Endothelial cell of umbilical vein (primary cell): ENCODE measurements around the gene ZPLD1. TPM values are rescaled to one million over a fixed set of nuclear protein-coding genes. Genes with fewer than 3 reads are reported as not detected.

Experiments used
- BruUV-seq: library from RNA; stranded (reverse); fragments of 400-500 nt; replicated peaks from 2 replicates; lab custom pipeline; 2021; lab: Mats Ljungman, UMichigan
- CTCF ChIA-PET: fragments of 300-600, 350-600 bp; sonication (Branson Sonifier 250); formaldehyde crosslinking; loops from one replicate; lab custom pipeline; 2021; ENCODE audit warnings: antibody characterized with exemption, inconsistent platforms; lab: Charles Lee
- POLR2A ChIA-PET: fragments of 300-600, 350-600 bp; sonication (Branson Sonifier 250); formaldehyde crosslinking; loops from one replicate; lab custom pipeline; 2021; ENCODE audit warnings: antibody characterized with exemption, inconsistent platforms; lab: Charles Lee
- DNase-seq: peaks from one replicate; pipeline ENCODE4 v3.0.0-alpha.2; 2011; ENCODE audit warnings: low read depth, low spot score
- FAIRE-seq: peaks from 2 replicates; lab custom pipeline; 2011; peaks lifted over from hg19 to GRCh38; lab: Jason Lieb, UNC
- H2AFZ ChIP-seq: 2 replicates; pipeline ENCODE4 v1.6.0; 2012; ENCODE audit warnings: low read depth, low read length, control low read depth, inconsistent platforms
- H3K27ac ChIP-seq: 2 replicates; pipeline ENCODE4 v1.5.1; 2011; ENCODE audit warnings: low read depth, mild to moderate bottlenecking, control low read depth, low read length, moderate library complexity; ENCODE audit not compliant: insufficient read depth
- H3K27me3 ChIP-seq, 2 experiments: 2 replicates each; pipeline versions ENCODE4 v1.6.0 to v1.6.1; 2011; ENCODE audit warnings: low read length in 2 of 2, mixed read lengths in 1 of 2; ENCODE audit not compliant: control insufficient read depth in 2 of 2, insufficient read depth in 2 of 2
- H3K36me3 ChIP-seq, 2 experiments: 2 replicates in 1 of 2; 3 replicates in 1 of 2; pipeline ENCODE4 v1.5.1; 2011; ENCODE audit warnings: low read length in 2 of 2, mild to moderate bottlenecking in 1 of 2, moderate library complexity in 1 of 2; ENCODE audit not compliant: control insufficient read depth in 2 of 2, insufficient read depth in 2 of 2; ENCODE audit errors: extremely low read depth in 1 of 2
- H3K4me1 ChIP-seq: 3 replicates; pipeline ENCODE4 v1.5.1; 2011; ENCODE audit warnings: mild to moderate bottlenecking, low read length; ENCODE audit not compliant: control insufficient read depth, insufficient read depth; ENCODE audit errors: extremely low read depth
- H3K4me2 ChIP-seq: 2 replicates; pipeline ENCODE4 v1.6.1; 2011; ENCODE audit warnings: low read length, control low read depth, mixed read lengths; ENCODE audit not compliant: insufficient read depth
- H3K4me3 ChIP-seq, 3 experiments: fragments of 200-600 bp in 1 of 3; sonication (generic), shearing (Covaris generic) in 1 of 3; replicated peaks in 1 of 3; 2 replicates each; pipeline ENCODE4 v1.5.1; 2011 to 2016; ENCODE audit warnings: control low read depth in 3 of 3, low read length in 3 of 3, mild to moderate bottlenecking in 2 of 3, inconsistent platforms in 1 of 3, low read depth in 1 of 3, moderate library complexity in 1 of 3; ENCODE audit not compliant: insufficient read depth in 1 of 3
- H3K79me2 ChIP-seq: 2 replicates; pipeline ENCODE4 v1.6.0; 2012; ENCODE audit warnings: low read length, inconsistent platforms; ENCODE audit not compliant: control insufficient read depth, insufficient read depth
- H3K9ac ChIP-seq: replicated peaks from 2 replicates; pipeline ENCODE3; 2011; ENCODE audit warnings: low read length, control low read depth; ENCODE audit not compliant: insufficient read depth; ENCODE audit errors: extremely low read depth
- H3K9me1 ChIP-seq: replicated peaks from 3 replicates; pipeline ENCODE4 v1.6.0; 2011; ENCODE audit warnings: mild to moderate bottlenecking, low read length; ENCODE audit not compliant: control insufficient read depth, insufficient read depth; ENCODE audit errors: extremely low read depth
- H3K9me3 ChIP-seq: replicated peaks from 2 replicates; pipeline ENCODE4 v1.5.1; 2012; ENCODE audit warnings: low read length, inconsistent platforms; ENCODE audit not compliant: control insufficient read depth, insufficient read depth
- H4K20me1 ChIP-seq: replicated peaks from 2 replicates; pipeline ENCODE3; 2011; ENCODE audit warnings: mild to moderate bottlenecking, low read length; ENCODE audit not compliant: control insufficient read depth, insufficient read depth; ENCODE audit errors: extremely low read depth
- CTCF ChIP-seq, 2 donors: IDR thresholded peaks; 1 replicate in 1 of 2; 2 replicates in 1 of 2; pipeline ENCODE4 v1.5.1; 2011; ENCODE audit warnings: low read length in 2 of 2, mild to moderate bottlenecking in 2 of 2, moderate library complexity in 2 of 2, control low read depth in 1 of 2, inconsistent platforms in 1 of 2, low read depth in 1 of 2; ENCODE audit not compliant: insufficient read depth in 1 of 2; ENCODE audit errors: extremely low read depth in 1 of 2
- EZH2 ChIP-seq: IDR thresholded peaks from 2 replicates; pipeline ENCODE4 v1.6.1; 2012; ENCODE audit warnings: borderline replicate concordance, low read depth, mild to moderate bottlenecking, moderate library complexity, low read length, inconsistent platforms; ENCODE audit not compliant: severe bottlenecking
- FOS ChIP-seq: IDR thresholded peaks from 2 replicates; pipeline ENCODE4 v1.6.1; 2011; ENCODE audit warnings: mild to moderate bottlenecking, low read length, moderate library complexity, borderline replicate concordance; ENCODE audit not compliant: insufficient read depth
- GATA2 ChIP-seq: IDR thresholded peaks from 2 replicates; pipeline ENCODE4 v1.7.0; 2011; ENCODE audit warnings: low read depth, mild to moderate bottlenecking, moderate library complexity, mixed read lengths, low read length; ENCODE audit not compliant: insufficient read length, insufficient read depth
- JUN ChIP-seq: IDR thresholded peaks from 2 replicates; pipeline ENCODE4 v1.6.1; 2011; ENCODE audit warnings: borderline replicate concordance, low read depth; ENCODE audit not compliant: insufficient read length, insufficient read depth
- MYC ChIP-seq: IDR thresholded peaks from one replicate; pipeline ENCODE4 v1.6.1; 2011; ENCODE audit warnings: mild to moderate bottlenecking, low read depth, low read length
- POLR2A ChIP-seq: IDR thresholded peaks from 2 replicates; pipeline ENCODE4 v1.6.1; 2012; ENCODE audit warnings: low read depth, mild to moderate bottlenecking, control low read depth, low read length
- POLR2AphosphoS5 ChIP-seq: IDR thresholded peaks from 2 replicates; pipeline ENCODE4 v1.6.1; 2012; ENCODE audit warnings: low read depth, mild to moderate bottlenecking, control low read depth, low read length, moderate library complexity; ENCODE audit not compliant: insufficient read depth
- dilution Hi-C: fragments of 300-500 bp; cut with MboI; formaldehyde crosslinking; loops from one replicate; pipeline ENCODE4 v1.15.0; 2019; ENCODE audit warnings: low sequenced_read_pairs; ENCODE audit not compliant: extremely low pct_ligation_motif_present
- intact Hi-C: fragments of 100-400 bp; cut with micrococcal nuclease; formaldehyde crosslinking; loops from one replicate; pipeline ENCODE4 v1.10.0; 2022
- polyA plus RNA-seq, 4 experiments: library from polyadenylated mRNA; depleted of rRNA in 3 of 4; stranded (reverse) in 3 of 4; unstranded in 1 of 4; fragments of >200 nt; gene quantifications; 2 replicates each; pipeline versions ENCODE4 v1.2.1 to v1.2.3, GENCODE V29; 2011 to 2012; ENCODE audit warnings: missing spikeins in 1 of 4
- total RNA-seq: library from RNA; stranded (reverse); gene quantifications from 2 replicates; pipeline ENCODE4 v1.2.3, GENCODE V29; 2021

ZPLD1 gene
- total and polyA plus RNA-seq, 2 donors (not counting 3 experiments of a cell fraction or from before 2014, with no cell fraction given), result not detected

DNA sequence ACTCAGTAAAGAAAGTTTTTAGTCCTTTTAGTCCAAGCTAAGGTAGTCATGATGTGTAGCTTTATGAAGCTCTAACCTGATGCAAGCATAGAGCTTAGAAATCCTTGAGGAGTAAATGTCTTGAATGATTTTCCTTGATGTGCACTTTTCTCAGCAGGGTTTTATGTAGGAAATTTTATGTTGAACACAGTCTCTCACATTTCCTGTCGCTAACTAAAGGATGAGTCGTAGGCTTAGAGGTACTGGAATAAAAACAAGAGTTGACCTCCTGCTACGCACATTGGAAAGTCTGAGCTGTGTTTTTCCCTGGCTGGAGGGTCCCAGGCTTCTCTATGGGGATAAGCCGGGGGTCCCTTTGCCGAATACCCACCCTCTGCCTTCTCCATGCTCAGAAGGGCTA is 34.7 kb upstream of the ZPLD1 start:
- Histone ChIP-seq H3K9me3 (no peaks in the 10 kb centered on the region), H3K4me1 (no peaks in the 10 kb centered on the region), H2AFZ (no peak overlapping the region), H3K4me2 (no peak overlapping the region), H3K9me1 (no peaks in the 10 kb centered on the region), H3K4me3 (no peak overlapping the region), H3K27ac (no peak overlapping the region), H3K79me2 (no peaks in the 10 kb centered on the region), H3K36me3 (no peaks in the 10 kb centered on the region), H3K27me3 (peaks cover 0 to 1% of the 10 kb centered on the region in 2 experiments), H3K9ac (no peak overlapping the region), H4K20me1 (no peaks in the 10 kb centered on the region)
- BruUV-seq, result no TSS peak
- FAIRE-seq (no peak), DNase-seq (no peak)
- POLR2A ChIA-PET, result no interaction called here
- CTCF ChIA-PET, result no interaction called here
- TF ChIP-seq JUN (no peak), CTCF (IDR thresholded peaks at IDR 0.05; ENCODE audit: extremely low read depth in 1 of 2, insufficient read depth in 1 of 2, low read depth in 1 of 2, low read length in 2 of 2) (no peak), POLR2AphosphoS5 (no peak), MYC (no peak), POLR2A (no peak), FOS (peak; percentile 21), GATA2 (no peak), EZH2 (no peak)
- intact Hi-C loops, result no loop called here
- dilution Hi-C loops, result no loop called here
